Right lobe of liver (tissue), 6 donors: ENCODE data around the gene TRIM50. TPM values are rescaled to one million over a fixed set of nuclear protein-coding genes. Genes with fewer than 3 reads are reported as not detected.
"Not testable (repeated sequence)": the region's sequence is repeated elsewhere in the genome, so short reads cannot be mapped to it uniquely, and the experiment has no call there.

Experiments
- ATAC-seq, 4 donors: fragments of 200-7000 bp; cut with Tn5 transposase; one replicate each; pipeline ENCODE4 v1.9.1; 2020; ENCODE audit warnings: mild to moderate bottlenecking in 4 of 4, moderate library complexity in 4 of 4
- DNase-seq, 3 donors: peaks; one replicate each; pipeline ENCODE4 v3.0.0-alpha.2; 2020
- H3K27ac ChIP-seq, 3 donors: fragments of 200-600 bp; one replicate each; pipeline ENCODE4 v1.8.0; 2022
- H3K27me3 ChIP-seq, 2 donors: fragments of 200-600 bp; one replicate each; pipeline ENCODE4 v1.8.0; 2022
- H3K36me3 ChIP-seq, 4 donors: fragments of 200-600 bp; sonication (generic) in 1 of 4; one replicate each; pipeline versions ENCODE4 v1.5.1 to v1.8.0; 2017 to 2022; ENCODE audit warnings: control low read depth in 1 of 4
- H3K4me1 ChIP-seq, 4 donors: fragments of 200-600 bp; sonication (generic) in 1 of 4; one replicate each; pipeline versions ENCODE4 v1.5.1 to v1.8.0; 2017 to 2022; ENCODE audit warnings: control low read depth in 1 of 4
- H3K4me3 ChIP-seq, 3 donors: fragments of 200-600 bp; one replicate each; pipeline ENCODE4 v1.8.0; 2022
- H3K9me3 ChIP-seq, 4 donors: fragments of 200-600 bp; sonication (generic) in 1 of 4; one replicate each; pipeline versions ENCODE4 v1.5.1 to v1.8.0; 2017 to 2022; ENCODE audit warnings: control low read depth in 1 of 4
- CTCF ChIP-seq, 4 donors: fragments of 200-600 bp in 3 of 4; fragments of 450-650 bp in 1 of 4; IDR thresholded peaks; one replicate each; pipeline versions ENCODE4 v1.5.1 to v1.8.0; 2016 to 2022; ENCODE audit warnings: antibody characterized with exemption in 4 of 4, mild to moderate bottlenecking in 2 of 4
- POLR2A ChIP-seq: fragments of 450-650 bp; IDR thresholded peaks from one replicate; pipeline ENCODE4 v1.6.1; 2017; ENCODE audit warnings: antibody characterized with exemption, mild to moderate bottlenecking
- WGBS: methylation state at CpG from one replicate; pipeline ENCODE4 v1.1.6; 2018; ENCODE audit warnings: low coverage, low lambda C conversion rate; ENCODE audit not compliant: insufficient coverage; ENCODE audit errors: missing lambda C conversion rate; 5-methylcytosine and 5-hydroxymethylcytosine counted together
- intact Hi-C, 2 donors: fragments of 100-400 bp; cut with DNase I; formaldehyde crosslinking; loops; one replicate each; pipeline versions ENCODE4 v1.11.2 to v1.14.1; 2022
- total RNA-seq, 6 experiments: library from RNA; depleted of rRNA in 2 of 6; stranded (reverse); fragments of >200 nt in 2 of 6; fragmentation: NEBNext Ultra II Directional in 3 of 6; extraction: Animal tissue kit (Norgen Biotek cat#: 25700) in 3 of 6; gene quantifications; one replicate each; pipeline versions ENCODE4 v1.1.0 to v1.2.4, GENCODE V29; 2016 to 2023
- donor health status: DM: no; HTN: yes; CAD: no.
- donor health status: DM: no; HTN: no; CAD: no.
- donor health status: DM: no; HTN: no; CAD: no.
- donor health status: DM: no; HTN: yes; CAD: no.
- donor health status: DM: no; HTN: yes; CAD: no.

The TRIM50 gene
- total RNA-seq, 6 experiments from 2014 or later = 0.11 to 0.56 TPM; not detected in 4

- ATAC-seq (peak; percentile 32 to 52 (median 43)), DNase-seq (no peak)
- intact Hi-C loops = no loop called here
- no peaks in the 10 kb centered on the region for H3K9me3 ChIP-seq
- TF ChIP-seq CTCF (IDR thresholded peaks at IDR 0.05) (no peak), POLR2A (no peak)
- peak overlapping the region in 1 of 3 donors; percentile 6 for H3K27ac ChIP-seq
- WGBS = 16% methylated on average over 22 of the region's 43 CpGs
- peaks cover 0 to 5% (median 0%) of the 10 kb centered on the region in 4 donors for H3K36me3 ChIP-seq
- no peaks in the 10 kb centered on the region for H3K27me3 ChIP-seq
- H3K4me1 ChIP-seq = peaks cover 0 to 5% (median 0%) of the 10 kb centered on the region in 4 donors
- H3K4me3 ChIP-seq = peak overlapping the region; percentile 72 to 86 (median 84)
Observed at GRCh38 chr7:73308074-73308664, 19.7 kb downstream of the TRIM50 start.

- DNase-seq (peak in 1 of 3 donors; percentile 40), ATAC-seq (no peak)
- no peaks in the 10 kb centered on the region for H3K27me3 ChIP-seq
- peak overlapping the region in 1 of 3 donors; percentile 86 for H3K4me3 ChIP-seq
- 96% methylated on average over 8 of the region's 13 CpGs for WGBS
- H3K27ac ChIP-seq = no peak overlapping the region
- H3K36me3 ChIP-seq = peaks cover 0 to 5% (median 0%) of the 10 kb centered on the region in 4 donors
- no peaks in the 10 kb centered on the region for H3K9me3 ChIP-seq
- H3K4me1 ChIP-seq = peaks cover 0 to 5% (median 0%) of the 10 kb centered on the region in 4 donors
- intact Hi-C loops = no loop called here
- TF ChIP-seq POLR2A = no peak
- TF ChIP-seq CTCF (IDR thresholded peaks at IDR 0.05) = no peak
Observed at GRCh38 chr7:73307436-73307835, 20.4 kb downstream of the TRIM50 start.

- H3K9me3 ChIP-seq, intact Hi-C loops, H3K4me1 ChIP-seq, H3K4me3 ChIP-seq, H3K36me3 ChIP-seq, H3K27ac ChIP-seq, H3K27me3 ChIP-seq, ATAC-seq: not testable (repeated sequence)
- WGBS = 78% methylated on average over 3 of the region's 15 CpGs
- DNase-seq = peak in 1 of 3 donors; percentile 18
Observed at GRCh38 chr7:73304612-73305387, 23.1 kb downstream of the TRIM50 start.

- TF ChIP-seq POLR2A = no peak
- no peak for TF ChIP-seq CTCF (IDR thresholded peaks at IDR 0.05)
- 92% methylated on average over 8 of the region's 14 CpGs for WGBS
- Histone ChIP-seq H3K27ac (no peak overlapping the region), H3K36me3 (peaks cover 0 to 5% (median 0%) of the 10 kb centered on the region in 4 donors), H3K27me3 (no peaks in the 10 kb centered on the region), H3K9me3 (no peaks in the 10 kb centered on the region), H3K4me3 (no peak overlapping the region), H3K4me1 (peaks cover 0 to 2% (median 0%) of the 10 kb centered on the region in 4 donors)
- DNase-seq = peak in 1 of 3 donors; percentile 36
- no peak for ATAC-seq
- intact Hi-C loops = no loop called here
Observed at GRCh38 chr7:73304071-73304470, 23.8 kb downstream of the TRIM50 start.

- no peaks in the 10 kb centered on the region for H3K27me3 ChIP-seq
- intact Hi-C loops = no loop called here
- no peak for TF ChIP-seq POLR2A
- TF ChIP-seq CTCF (IDR thresholded peaks at IDR 0.05) = no peak
- 60% methylated on average over 1 of the region's 26 CpGs for WGBS
- no peak overlapping the region for H3K27ac ChIP-seq
- no peak overlapping the region for H3K4me3 ChIP-seq
- H3K36me3 ChIP-seq = peaks cover 0 to 5% (median 0%) of the 10 kb centered on the region in 4 donors
- ATAC-seq (no peak), DNase-seq (peak in 1 of 3 donors; percentile 41)
- no peaks in the 10 kb centered on the region for H3K4me1 ChIP-seq
- H3K9me3 ChIP-seq = no peaks in the 10 kb centered on the region
Observed at GRCh38 chr7:73303546-73303945, 24.3 kb downstream of the TRIM50 start.

- H3K27ac ChIP-seq, H3K4me1 ChIP-seq, H3K27me3 ChIP-seq, ATAC-seq, intact Hi-C loops, H3K36me3 ChIP-seq, H3K9me3 ChIP-seq, H3K4me3 ChIP-seq: not testable (repeated sequence)
- peak in 1 of 3 donors; percentile 9 for DNase-seq
- 86% methylated on average over 2 of the region's 10 CpGs for WGBS
Observed at GRCh38 chr7:73302846-73303245, 25.0 kb downstream of the TRIM50 start.

- no CpG with 5 or more reads among the region's 14 CpGs for WGBS
- ATAC-seq = peak; percentile 51 to 69 (median 62)
- DNase-seq, H3K9me3 ChIP-seq, H3K27me3 ChIP-seq, H3K4me1 ChIP-seq, H3K36me3 ChIP-seq, H3K27ac ChIP-seq, intact Hi-C loops, H3K4me3 ChIP-seq: not testable (repeated sequence)
Observed at GRCh38 chr7:73301108-73301507, 26.8 kb downstream of the TRIM50 start.
